Cardiac fibroblast (primary cell): Measurements from ENCODE around the gene COL6A3.

Experiments
- DNase-seq, 2 donors: peaks; one replicate each; pipeline versions ENCODE4 v3.0.0 to v3.0.0-alpha.2; 2010; ENCODE audit warnings: low read depth in 2 of 2
- H3K4me3 ChIP-seq, 2 donors: replicated peaks in 1 of 2; 1 replicate in 1 of 2; 2 replicates in 1 of 2; pipeline ENCODE4 v1.5.1; 2011; ENCODE audit warnings: low read depth in 2 of 2, low read length in 2 of 2, mild to moderate bottlenecking in 2 of 2, moderate library complexity in 1 of 2
- CTCF ChIP-seq: IDR thresholded peaks from one replicate; pipeline ENCODE4 v1.5.1; 2011; ENCODE audit warnings: low read depth, mild to moderate bottlenecking, low read length, inconsistent platforms

COL6A3 gene

GRCh38 chr2:237281836-237282306 is 132.1 kb downstream of the COL6A3 start:
- H3K4me3 ChIP-seq = no peak overlapping the region
- DNase-seq = peak; percentile 90 to 98
- no peak for TF ChIP-seq CTCF

- TF ChIP-seq CTCF = no peak
- no peak overlapping the region for H3K4me3 ChIP-seq
- DNase-seq = peak in 1 of 2 donors; percentile 49
These were observed 133.0 kb downstream of the COL6A3 start for GRCh38 chr2:237280939-237281338.

GRCh38 chr2:237280229-237280628 is 133.7 kb downstream of the COL6A3 start:
- no peak overlapping the region for H3K4me3 ChIP-seq
- no peak for TF ChIP-seq CTCF
- DNase-seq = peak; percentile 96 to 99

GRCh38 chr2:237279012-237279768 is 134.8 kb downstream of the COL6A3 start:
- DNase-seq = no peak
- no peak overlapping the region for H3K4me3 ChIP-seq
- TF ChIP-seq CTCF = no peak

- TF ChIP-seq CTCF = no peak
- DNase-seq = peak; percentile 77 to 83
- H3K4me3 ChIP-seq = no peak overlapping the region
These were observed 135.4 kb downstream of the COL6A3 start for GRCh38 chr2:237278568-237278967.

GRCh38 chr2:237276716-237277490 is 137.1 kb downstream of the COL6A3 start:
- no peak for TF ChIP-seq CTCF
- H3K4me3 ChIP-seq = no peak overlapping the region
- DNase-seq = no peak
